NCI-H82 treated with DMSO at 0.1 percent for 48 hours (cell line): ENCODE results near the gene SUSD6.
"Not testable (repeated sequence)": the region's sequence is repeated elsewhere in the genome, so short reads cannot be mapped to it uniquely, and the experiment has no call there.

Experiments
- DNase-seq: peaks from one replicate; lab custom pipeline; 2025; ENCODE audit not compliant: unreplicated experiment; lab: John Stamatoyannopoulos, UW

SUSD6 gene

DNA sequence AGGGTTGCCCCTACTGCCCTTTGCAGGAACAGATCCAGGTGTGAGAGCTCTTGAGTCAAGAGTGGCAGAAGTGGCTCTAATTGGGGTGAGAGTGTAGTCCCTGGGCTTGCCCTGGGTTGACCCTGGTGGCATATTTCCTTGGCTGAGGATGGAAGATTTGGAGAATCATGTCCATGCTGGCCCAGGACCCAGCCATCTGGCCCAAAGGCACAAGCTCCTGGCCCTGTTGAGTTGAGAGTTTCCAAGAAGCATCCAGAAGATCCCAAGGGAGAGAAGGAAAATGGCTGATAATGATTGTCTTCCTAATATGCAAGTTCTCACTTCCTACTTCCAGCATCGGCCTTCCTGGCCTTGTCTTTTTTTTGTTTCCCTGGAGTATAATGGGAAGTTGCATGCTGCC lies 100.1 kb downstream of the SUSD6 start:
- no peak for DNase-seq

DNA sequence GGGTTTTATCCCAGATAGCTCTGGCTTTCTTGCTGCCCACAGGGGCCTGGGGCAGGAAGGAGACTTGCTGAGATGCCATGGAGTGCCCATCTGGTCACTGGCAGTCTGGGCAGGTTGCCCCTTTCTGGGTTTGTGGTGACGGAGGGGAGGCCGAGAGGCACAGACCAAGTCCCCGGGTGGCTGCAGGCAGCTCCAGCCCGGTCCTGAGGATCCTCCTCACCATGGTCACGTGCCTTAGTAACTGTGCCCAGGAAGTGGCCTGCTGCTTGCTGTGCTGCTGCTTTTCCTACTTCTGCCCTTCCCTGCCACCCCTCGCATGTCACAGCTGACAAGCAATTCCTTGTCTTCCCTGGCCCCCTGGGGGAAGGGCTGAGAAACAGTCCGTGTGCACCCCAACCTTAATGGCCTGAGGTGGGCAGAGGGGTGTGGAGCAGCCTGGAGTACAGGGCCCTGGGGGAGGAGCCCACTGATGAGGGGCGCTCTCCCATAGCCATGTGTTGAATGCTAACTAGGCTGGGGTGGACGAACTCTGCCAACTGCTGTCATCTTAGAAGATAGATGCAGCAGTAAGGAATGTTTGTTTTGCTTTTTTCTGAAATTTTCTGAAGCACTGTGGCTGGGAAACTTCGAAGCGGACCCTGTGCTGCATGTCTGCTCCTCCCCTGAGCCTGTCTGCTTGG lies 100.6 kb downstream of the SUSD6 start:
- no peak for DNase-seq

DNA sequence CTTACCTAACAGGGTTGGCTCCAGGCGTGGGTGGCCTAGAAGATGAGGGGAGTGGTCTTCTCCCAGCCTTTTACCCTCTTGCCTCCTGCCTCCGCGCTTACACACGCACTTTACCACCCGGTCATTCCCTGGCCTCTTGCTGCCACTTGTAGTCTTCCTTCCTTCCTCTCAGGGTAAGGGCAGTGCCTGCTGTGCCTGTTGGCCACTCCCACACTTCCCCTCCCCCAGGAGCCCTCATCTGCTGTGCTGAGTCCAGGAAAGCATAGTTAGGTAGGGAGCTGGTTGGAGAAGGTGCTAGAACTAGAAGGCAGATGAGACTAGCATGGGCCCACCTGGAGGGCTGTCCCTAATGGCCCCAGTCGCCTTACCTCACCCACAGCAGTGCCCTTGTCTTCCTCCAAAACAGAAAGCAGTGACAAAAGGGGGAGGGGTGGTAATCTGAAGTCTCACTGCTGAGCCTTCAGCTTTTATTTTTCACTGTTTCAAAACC lies 101.2 kb downstream of the SUSD6 start:
- peak; percentile 25 for DNase-seq

DNA sequence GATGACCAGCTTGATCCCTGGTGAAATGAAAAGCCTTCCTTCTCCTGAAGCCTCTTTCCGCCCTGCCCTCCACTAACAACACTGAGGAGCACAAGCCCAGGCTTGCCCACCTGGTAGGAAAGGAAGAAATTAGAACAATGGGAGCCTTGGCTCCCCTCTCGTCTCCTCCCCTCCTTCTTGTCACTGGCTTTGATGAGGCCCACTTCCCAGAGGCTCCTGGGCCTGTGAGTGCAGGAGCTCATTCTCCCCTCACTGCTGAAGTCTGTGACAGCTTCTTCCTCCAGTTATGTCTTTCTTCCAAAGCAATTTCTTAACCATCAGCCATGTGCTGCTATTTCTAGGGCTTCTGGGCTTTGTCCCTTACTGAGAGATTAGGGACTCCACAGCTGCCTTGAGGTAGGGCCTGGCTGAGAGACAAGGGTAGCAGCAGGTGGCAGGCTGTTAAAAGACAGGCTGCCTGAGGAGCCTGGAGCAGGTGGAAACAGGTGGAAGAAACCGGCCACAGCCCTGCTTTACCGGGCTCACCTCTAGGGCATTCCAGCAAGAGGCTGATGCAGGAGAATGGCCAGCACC lies 101.9 kb downstream of the SUSD6 start:
- peak; percentile 56 for DNase-seq

DNA sequence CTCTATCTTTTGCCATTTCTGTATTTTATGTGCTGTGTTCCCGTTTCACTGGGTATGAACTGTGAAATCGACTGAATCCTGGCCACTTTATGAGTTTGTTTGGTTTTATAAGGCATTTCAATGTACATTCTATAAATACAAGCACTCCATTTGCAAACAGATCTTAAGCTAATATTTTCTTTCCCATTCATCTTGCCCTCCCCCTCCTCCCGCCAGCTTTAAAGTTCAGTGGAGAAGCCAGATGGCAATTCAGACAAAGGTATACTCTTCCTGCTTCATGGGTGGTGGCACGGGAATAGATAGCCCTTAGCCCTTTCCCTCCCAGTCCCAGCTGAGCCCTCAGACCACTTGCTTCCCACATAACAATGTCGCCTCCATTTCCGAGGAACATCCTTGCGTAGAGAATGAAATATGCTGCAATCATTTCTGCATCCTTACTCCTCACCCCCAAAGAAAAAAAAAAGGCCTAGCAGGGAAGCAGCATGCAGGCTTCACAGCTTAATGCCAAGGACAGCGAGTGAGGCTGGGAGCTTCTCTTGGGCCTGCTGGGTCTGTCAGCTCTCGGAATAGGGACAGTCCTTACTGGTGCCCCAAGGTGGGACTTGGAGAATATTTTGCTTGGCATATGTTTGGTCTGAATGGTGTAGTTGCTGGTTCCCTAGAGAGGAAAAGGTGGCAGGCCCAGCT lies 102.7 kb downstream of the SUSD6 start:
- peak; percentile 6 for DNase-seq

DNA sequence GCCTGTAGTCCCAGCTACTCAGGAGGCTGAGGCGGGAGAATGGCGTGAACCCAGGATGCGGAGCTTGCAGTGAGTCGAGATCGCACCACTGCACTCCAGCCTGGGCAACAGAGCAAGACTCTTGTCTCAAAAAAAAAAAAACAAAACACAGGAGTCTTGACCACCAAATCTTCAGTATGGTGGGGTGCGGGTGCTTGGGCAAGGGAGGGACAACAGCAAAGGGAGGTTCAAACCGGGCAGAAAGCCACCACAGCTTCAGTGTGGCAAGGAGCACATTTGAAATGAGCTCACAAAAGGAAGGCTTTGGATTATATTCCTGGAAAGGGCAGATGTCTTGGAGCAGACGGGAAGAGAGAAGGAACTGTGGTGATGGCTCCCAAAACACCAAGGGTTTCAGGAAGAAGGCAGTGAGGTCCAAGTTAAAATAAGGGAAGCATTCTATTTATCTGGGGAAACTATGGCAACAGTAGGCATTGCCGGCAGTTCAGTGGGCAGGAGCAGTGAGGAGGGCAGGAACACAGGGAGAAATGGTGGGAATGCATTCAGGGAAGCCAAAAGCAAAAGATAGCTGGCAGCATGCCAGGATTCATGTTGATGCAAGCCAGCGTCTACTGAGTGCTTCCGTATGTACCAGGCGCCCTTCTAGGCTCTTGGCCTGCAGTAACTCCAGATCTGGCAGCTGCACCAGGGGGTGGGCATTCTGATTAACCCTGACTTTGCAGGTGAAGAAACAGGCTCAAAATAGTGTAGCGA lies 104.5 kb downstream of the SUSD6 start:
- DNase-seq: peak; percentile 18

DNA sequence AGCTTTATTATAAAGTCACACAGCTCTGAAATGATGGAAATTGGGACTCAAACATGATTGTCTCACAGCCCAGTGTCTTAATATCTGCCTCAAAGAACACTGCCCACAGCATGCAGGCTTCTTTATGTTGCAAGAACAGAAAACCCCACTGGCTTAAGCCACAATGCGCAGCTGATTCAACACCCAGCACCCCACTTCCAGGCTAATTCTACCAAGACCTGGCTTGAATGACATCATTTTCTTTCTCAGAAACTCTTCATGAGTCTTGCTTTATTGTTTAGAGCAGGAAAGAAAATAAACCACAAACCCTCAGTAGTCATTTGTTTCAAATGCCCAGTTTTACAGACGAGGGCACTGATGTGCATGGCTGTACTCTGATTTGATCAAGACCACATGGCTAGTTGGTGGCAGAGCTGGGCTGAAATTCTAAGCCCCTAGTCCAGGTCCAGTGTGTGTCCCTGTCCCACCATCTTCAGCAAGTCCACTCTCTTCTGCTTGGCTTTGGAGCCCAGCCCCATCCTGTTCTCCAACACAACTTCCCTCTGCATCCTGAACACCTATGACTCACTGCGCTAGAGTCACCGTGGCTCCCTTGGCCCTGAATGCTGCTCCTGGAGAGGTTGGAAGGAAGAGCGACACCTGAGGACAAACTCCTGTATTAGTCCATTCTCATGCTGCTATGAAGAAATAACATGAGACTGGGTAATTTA lies 105.2 kb downstream of the SUSD6 start:
- no peak for DNase-seq

DNA sequence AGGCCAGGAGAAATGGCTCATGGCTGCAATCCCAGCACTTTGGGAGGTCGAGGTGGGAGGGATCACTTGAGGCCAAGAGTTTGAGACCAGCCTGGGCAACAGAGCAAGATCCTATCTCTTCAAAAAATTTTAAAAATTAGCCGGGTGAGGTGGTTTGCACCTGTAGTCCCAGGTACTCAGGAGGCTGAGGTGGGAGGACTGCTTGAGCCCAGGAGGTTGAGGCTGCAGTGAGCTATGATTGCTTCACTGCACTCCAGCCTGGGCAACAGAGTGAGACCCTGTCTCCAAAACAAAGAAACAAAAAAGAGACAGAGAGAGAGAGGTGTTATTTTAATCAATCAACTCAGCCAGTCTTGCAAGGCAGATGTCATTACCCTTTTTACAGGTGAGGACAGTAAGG lies 107.2 kb downstream of the SUSD6 start:
- DNase-seq: not testable (repeated sequence)

DNA sequence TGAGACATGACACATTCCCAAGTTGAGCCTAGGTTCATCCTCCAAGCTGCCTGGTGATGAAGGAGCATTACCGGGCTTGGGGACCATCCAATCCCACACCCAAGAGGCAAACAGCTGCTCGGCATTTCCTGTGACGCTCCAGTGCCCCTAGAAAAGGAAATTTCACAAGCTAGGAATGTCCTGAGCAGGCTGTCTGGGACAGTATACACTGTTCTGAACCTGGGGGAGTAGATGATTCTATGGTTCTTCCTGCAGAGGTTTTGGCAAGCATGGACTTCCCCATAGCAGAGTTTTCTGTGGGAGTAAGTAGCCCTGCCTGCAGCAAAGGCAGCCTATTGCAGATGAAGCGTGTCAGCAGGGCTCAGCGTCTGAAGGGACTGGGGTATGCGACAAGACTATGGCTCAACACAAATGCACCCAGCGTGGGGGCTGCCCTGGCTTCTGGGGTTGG lies 108.1 kb downstream of the SUSD6 start:
- DNase-seq: no peak

DNA sequence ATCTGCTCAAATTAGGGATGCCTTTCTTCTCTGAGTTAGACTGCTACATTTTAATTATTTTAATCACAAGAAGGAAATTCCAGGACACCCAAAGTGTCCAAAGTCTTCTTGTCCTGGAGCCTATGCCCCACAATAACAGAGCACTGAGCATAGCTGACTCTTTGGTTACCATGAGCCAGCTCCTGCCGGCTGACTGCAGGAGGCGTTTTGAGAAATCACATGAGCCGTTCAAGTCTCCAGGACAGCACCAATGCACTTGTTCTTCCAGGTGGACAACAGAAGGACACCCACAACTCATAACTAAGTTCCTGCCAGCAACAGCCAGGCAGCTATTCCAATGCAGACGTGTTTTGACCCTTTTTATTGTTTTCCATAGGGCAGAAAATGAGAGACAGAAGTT lies 109.5 kb downstream of the SUSD6 start:
- no peak for DNase-seq

DNA sequence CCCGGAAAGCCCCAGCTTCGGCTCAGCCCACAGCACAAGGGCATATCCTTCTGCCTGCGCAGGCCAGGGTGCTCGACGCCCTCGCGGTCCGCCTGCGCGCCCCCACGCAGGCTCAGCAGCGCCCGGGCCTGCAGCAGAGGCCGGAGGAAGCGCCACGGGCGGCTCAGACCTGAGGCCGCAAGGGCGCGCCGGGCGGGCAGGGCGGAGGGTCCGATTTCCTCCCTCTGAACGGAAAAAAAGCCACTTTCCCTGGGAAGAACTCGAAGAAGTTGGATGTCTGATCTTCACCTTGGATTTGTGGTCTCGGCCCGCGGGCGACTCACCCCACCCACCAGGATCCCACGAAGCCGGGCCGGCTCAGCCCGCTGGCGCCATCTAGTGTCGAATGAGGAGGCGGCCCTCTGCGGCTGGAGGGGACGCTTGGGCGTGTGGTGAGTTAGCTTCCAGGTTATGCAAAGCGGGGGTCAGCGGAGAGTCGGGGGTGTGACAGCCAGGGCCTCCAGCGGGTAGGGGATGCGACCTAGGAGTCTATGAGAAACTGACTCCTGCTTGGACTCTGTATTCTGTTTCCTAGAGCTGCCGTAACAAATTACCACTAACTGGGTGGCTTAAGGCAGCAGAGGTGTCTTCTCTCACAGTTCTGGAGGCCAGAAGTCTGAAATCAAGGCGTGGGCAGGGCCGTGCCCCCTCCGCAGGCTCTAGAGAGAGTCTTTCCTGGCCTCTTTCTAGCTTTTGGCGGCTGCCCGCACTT lies 115.5 kb downstream of the SUSD6 start:
- DNase-seq: peak; percentile 24

DNA sequence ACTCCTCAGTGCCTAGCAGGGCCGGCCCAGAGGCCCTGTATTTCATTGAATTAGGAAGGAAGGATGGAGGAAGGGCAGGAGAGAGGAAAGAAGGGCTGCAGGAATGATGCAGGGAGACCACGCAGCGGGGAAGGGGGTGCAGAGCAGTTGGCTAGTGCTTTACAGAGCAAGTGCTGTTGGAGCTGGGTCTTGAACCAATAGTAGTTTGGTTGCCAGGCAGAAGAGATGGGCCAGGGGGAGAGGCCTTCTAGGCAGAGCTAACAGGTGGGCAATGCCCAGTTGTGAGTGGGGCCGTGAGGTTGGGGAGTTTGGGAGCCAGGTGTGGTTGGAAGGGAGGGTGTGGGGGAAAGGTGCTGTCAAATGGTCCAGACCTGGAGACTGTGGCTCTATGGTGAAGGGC lies 116.5 kb downstream of the SUSD6 start:
- DNase-seq: no peak

DNA sequence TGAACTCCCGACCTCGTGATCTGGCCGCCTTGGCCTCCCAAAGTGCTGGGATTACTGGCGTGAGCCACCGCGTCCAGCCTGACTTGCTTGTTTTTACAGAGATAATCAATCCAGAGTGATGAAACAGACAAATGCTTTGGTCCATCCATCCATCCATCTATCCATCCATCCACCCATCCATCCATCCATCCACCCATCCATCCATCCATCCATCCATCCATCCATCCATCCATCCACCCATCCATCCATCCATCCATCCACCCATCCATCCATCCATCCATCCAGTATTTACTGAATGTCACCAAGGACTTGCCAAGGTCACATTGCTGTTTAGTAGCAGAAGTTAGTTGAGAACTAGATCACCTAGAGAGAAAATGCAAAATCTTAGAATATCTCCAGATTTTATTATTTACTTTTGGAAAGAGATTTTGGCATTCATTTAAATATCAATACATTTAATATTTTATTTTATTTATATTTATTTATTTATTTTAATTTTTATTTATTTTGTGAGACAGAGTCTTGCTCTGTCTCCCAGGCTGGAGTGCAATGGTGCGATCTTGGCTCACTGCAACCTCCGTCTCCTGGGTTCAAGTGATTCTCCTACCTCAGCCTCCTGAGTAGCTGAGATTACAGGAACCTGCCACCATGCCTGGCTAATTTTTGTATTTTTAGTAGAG lies 120.7 kb downstream of the SUSD6 start:
- DNase-seq: not testable (repeated sequence)

DNA sequence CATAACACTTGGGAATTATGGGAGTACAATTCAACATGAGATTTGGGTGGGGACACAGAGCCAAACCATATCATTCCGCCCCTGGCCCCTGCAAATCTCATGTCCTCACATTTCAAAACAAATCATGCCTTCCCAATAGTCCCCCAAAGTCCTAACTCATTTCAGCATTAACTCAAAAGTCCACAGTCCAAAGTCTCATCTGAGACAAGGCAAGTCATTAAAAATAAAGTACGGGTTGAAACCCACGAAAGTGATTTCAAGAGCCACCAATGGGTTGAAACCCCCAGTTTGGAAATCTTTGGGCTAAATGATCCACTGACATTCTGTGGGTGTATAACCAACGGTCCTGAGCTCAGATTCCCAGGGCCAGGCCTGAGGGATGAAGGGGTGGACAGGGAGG lies 125.0 kb downstream of the SUSD6 start:
- DNase-seq: not testable (repeated sequence)

DNA sequence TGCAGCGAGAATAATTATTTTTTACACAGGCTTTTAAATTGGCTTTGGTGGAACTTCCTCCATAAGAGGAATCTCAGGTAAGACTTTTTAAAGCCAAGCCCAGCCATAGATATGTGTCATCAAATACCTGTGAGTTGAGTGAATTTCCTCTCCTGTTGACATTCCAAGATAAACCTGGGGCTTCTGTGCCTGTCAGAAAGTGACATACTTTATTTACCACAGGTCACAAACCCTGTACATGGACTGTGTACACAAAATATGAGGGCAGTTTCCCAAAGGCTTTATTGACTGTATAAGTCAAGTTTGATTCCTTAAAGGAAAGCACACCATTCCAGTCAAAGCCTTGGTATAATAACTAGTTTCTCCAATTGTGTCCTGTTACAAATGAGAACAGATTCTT lies 129.7 kb downstream of the SUSD6 start:
- DNase-seq: no peak

DNA sequence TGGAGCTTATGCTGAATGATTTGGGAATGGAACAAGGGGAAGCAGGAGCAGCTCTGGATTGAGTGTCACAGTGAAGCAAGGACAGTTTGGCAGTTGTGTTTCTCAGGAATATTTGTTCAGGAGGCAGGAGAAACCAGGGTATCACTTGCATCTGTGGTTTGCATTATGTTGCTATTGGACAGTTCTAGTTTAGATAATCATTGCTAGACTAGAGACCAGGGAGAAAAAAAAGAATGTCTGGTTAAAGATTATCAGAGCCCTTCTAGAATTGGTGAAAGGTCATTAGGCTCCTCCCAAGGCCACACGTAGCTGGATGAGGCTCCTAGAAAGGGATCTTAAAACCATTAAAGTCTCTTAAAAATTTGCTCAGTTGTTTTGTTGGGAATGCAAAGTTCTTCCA lies 138.6 kb downstream of the SUSD6 start:
- no peak for DNase-seq

DNA sequence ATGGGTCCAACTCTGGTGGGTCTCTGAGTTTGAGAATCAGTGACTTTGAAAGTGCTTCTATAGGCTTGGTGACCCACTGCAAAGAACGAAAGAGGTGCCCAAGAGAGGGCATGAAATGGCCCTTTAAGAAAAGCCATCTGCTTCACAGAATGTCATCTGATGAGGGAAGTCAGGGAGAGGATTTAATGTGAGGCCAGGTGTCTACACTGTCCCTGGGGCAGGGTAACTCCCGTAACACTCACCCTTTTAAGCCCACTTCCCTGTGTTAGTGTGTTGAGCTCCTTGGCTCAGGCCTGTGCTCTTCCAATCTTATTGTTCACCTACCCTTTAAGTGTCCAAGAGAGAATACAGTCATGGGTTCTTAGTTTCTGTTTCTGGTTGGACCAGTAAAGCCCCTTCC lies 139.1 kb downstream of the SUSD6 start:
- DNase-seq: no peak

DNA sequence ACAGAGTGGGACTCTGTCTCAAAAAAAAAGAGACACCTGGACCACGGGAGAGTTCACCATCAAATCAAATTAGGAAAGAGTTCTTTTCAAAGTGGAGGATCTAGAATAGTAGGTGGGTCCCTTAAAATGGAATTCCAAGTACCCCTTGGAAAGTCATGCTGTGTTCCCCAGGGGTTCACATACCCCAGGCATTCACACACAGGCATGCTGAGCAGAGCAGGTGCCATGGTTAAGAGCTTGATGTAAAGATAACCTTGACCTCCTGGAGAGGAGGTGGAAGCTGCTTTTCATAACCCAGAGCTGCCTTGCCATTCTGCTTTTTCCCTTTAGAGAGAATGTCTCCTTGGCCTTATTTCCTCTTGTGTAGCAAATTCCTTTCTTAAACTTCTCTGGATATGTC lies 141.4 kb downstream of the SUSD6 start:
- no peak for DNase-seq

DNA sequence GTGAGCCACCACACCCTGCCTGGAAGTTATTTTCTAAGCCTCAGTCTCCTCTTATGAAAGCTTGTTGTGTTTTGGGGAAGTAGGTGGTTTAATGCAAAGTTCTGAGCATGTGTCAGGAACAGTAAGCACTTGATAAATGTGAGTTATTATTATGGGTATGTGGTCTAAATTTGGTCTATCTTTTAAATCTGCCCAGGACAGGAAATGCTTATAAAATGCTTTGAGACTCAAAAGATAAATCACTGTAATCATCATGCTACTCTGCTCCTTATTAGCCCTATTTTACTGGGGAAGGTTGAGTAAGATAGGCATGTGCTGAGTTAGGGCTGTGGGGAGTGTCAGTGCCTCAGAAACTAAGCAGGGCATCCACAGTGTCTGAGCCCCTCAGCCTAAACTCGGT lies 142.5 kb downstream of the SUSD6 start:
- no peak for DNase-seq

DNA sequence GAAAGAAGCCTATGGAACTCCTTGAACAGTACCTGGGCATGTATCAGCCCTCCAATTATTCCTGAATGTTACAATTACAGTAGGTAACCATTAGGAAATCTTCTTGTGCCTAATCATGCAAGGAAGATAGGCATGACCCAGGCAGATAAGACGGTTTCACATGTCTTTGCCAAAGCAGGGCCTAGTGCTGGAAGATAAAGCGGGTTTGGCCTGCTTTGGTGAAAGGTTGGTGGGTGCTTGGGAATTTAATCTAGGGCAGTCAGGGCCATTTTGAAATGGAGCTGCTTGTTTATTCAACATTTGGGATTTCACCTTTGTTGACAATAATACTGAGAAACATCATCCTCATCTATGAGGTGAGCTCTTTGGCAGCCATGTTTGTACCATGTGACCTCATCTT lies 143.1 kb downstream of the SUSD6 start:
- no peak for DNase-seq
